PC-3 (cell line): ENCODE measurements around the gene PCMT1.

ENCODE experiments used
- EZH2 ChIP-seq: fragments of 300-600 bp; sonication (generic); IDR thresholded peaks from one replicate; pipeline ENCODE4 v1.6.1; 2017; ENCODE audit warnings: antibody characterized with exemption, mild to moderate bottlenecking, low read length; ENCODE audit not compliant: unreplicated experiment
- EZH2phosphoT487 ChIP-seq: fragments of 300-600 bp; sonication (generic); IDR thresholded peaks from 2 replicates; pipeline ENCODE4 v1.6.1; 2018; ENCODE audit warnings: mild to moderate bottlenecking, antibody characterized with exemption, low read length, borderline replicate concordance
- TF ChIP-seq, protein P1 (sequence below): fragments of 300-600 bp; sonication (generic); conservative IDR thresholded peaks from 2 replicates; pipeline ENCODE4 v1.5.1; 2017; ENCODE audit warnings: antibody characterized with exemption, low read depth, mild to moderate bottlenecking, low read length

DNA sequence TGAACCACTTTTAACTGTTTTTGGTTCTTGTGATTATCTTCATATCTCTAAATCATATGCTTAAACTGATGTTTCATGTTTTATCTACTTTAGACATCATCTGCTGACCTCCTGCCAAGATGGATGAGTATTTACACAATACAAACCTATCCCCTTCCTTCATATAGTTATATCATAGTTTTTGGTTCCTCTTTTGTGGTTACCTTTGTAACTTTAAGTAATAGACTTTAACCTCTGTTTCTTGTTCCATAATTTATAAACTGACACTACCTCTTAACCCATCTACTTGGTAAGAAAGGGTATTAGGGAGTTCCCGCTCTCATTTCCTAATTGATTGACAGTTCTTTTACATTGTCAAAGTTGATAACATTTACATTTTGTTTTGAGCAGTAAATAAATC lies 11.9 kb downstream of the PCMT1 start:
- TF ChIP-seq, protein P1, sequence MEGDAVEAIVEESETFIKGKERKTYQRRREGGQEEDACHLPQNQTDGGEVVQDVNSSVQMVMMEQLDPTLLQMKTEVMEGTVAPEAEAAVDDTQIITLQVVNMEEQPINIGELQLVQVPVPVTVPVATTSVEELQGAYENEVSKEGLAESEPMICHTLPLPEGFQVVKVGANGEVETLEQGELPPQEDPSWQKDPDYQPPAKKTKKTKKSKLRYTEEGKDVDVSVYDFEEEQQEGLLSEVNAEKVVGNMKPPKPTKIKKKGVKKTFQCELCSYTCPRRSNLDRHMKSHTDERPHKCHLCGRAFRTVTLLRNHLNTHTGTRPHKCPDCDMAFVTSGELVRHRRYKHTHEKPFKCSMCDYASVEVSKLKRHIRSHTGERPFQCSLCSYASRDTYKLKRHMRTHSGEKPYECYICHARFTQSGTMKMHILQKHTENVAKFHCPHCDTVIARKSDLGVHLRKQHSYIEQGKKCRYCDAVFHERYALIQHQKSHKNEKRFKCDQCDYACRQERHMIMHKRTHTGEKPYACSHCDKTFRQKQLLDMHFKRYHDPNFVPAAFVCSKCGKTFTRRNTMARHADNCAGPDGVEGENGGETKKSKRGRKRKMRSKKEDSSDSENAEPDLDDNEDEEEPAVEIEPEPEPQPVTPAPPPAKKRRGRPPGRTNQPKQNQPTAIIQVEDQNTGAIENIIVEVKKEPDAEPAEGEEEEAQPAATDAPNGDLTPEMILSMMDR = no peak
- TF ChIP-seq EZH2 = no peak
- TF ChIP-seq EZH2phosphoT487 = no peak
